GM18951 (cell line): Measurements from ENCODE around the gene PRRX2.

ENCODE experiments used
- POLR2A ChIP-seq: IDR thresholded peaks from 4 replicates; pipeline ENCODE4 v1.6.1; 2011; ENCODE audit warnings: mild to moderate bottlenecking; ENCODE audit not compliant: insufficient read length, insufficient read depth; ENCODE audit errors: extremely low read depth
- in situ Hi-C: fragments of 300-500 bp; cut with MboI; formaldehyde crosslinking; loops from one replicate; pipeline ENCODE4 v1.12.0; 2022; ENCODE audit warnings: low sequenced_read_pairs, mixed read lengths, inconsistent platforms; ENCODE audit not compliant: unreplicated experiment

PRRX2 gene

DNA sequence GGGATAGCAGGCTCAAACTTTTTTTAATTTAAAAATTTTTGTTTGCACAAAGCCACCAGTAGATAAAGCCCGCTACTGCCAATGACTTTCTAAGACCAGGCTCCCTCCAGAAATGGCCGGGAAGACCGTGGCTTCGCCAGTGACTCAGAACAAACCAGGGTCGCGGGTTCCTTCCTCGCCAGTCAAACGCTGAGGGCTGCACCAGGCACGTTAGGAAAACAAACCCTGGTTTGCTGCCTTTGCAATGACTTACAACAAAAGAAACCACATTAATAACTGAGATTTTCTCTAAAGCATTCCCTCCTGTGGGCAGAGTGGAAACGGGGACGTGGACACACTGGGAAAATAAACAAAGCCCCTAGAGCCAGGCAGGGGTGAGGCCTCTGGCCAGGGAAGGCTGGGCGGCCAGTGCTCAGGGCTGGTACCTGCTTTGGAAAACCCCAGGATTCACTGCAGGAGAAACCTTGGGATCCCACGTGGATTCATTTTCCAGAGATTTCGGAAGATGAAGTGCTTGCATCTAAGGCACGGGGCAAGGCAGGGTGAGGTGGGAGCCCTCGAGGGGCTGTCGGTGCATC, 3.8 kb downstream of the PRRX2 start:
- TF ChIP-seq POLR2A: no peak
- in situ Hi-C loops: no loop called here

GRCh38 chr9:129669946-129670345, 4.5 kb downstream of the PRRX2 start:
- no peak for TF ChIP-seq POLR2A

DNA sequence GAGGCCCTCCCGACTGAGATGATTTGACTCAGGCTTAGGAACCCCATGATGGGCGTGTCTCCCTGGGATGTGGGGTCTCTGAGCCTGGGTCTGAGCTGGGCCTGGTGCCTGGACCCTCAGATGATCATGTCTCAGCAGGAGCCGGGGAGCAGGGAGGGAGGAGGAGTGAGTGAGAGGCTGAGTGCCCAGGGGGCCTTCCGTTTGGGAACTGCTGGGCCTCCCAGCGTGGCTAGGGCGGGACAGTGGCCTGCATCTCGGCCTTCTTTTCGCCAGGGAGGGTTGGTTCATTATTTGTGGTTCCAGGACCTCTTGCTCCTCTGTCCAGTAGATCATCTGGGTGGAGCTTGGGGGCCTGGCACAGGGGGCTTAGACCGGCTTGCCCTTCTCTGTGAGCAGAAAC, 5.6 kb downstream of the PRRX2 start:
- in situ Hi-C loops: no loop called here
- no peak for TF ChIP-seq POLR2A

More at GRCh38 chr9:129669946-129670345, 4.5 kb downstream of the PRRX2 start:
- in situ Hi-C loops: no loop called here

DNA sequence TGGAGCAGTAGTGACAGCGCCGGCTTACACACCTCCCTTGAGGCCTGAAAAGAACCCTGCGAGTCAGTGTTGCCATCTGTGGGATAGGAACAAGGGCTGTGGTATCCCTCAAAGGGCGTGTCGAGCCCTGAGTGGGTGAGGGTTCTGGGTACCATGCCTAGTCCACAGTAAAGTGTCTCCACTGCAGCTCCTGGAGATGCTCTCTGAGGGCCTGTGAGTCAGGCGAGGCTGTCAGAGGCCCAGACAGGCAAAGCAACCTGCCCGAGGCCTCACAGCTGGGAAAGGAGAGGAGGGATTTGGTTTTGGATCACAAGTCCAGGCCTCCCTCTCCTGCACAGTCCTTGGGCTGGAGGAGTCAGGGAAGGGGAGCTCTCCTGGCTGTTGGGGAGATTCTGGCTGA, 6.1 kb downstream of the PRRX2 start:
- no peak for TF ChIP-seq POLR2A
- in situ Hi-C loops: no loop called here

DNA sequence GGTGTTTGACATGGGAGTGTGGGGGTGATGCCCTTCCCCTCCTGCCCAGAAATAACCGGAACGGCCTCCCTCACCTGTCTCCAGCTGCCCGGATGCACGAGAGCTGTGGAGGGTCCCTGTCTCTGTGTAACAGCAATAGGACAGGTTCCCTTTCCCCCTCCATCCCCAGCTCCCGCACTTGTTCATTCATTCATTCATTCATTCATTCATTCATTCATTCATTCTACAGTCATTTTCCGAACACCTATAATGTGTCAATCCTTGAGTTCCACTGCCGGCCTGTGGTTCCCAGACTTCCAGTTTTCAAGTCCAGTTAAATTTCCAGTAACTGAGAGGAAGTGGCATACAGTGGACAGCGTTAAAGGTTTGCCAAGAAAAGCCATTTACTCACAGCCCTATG, 7.3 kb downstream of the PRRX2 start:
- TF ChIP-seq POLR2A: no peak
- in situ Hi-C loops: no loop called here

GRCh38 chr9:129673602-129674001, 8.2 kb downstream of the PRRX2 start:
- in situ Hi-C loops: no loop called here
- TF ChIP-seq POLR2A: no peak

GRCh38 chr9:129674229-129674628, 8.8 kb downstream of the PRRX2 start:
- in situ Hi-C loops: no loop called here
- TF ChIP-seq POLR2A: no peak

DNA sequence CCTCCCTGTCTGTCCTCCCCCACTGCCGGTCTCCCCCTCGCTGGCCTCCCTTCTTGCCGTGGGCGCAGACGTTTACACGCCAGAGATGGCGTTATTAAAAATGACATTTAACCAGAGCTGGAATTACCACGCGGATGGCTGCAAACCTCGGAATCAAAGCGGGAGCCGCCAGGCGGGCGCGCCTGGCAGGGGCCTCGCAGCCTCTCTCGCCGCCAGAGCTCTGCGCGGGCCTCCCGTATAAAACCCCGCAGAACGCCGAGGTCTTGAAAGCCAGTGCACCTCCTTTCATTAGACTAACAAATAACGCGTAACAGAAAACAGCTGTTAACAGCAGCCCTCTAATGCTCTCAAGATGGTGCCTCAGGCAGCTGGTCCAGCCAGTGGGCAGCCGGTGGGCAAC, 10.2 kb downstream of the PRRX2 start:
- no peak for TF ChIP-seq POLR2A
- in situ Hi-C loops: no loop called here

DNA sequence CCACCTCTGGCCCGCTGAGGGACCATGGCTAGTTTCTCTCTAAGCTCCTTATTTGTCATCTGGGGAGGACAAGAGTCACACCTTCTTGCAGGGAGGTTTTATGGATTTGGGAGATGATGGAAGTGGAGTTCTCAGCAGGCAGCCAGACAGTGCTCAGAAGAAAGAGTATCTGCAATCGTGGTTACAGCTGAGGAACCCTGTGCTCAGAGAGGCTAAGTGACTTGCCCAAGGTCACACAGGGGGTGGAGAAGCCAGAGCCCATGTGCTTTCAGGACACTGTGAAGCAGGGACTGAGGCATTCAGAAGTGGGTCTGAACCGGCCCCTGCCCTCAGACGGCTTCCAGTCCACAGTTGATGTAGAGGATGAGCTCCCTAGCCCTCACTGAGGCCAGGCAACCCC, 10.8 kb downstream of the PRRX2 start:
- in situ Hi-C loops: no loop called here
- TF ChIP-seq POLR2A: no peak

DNA sequence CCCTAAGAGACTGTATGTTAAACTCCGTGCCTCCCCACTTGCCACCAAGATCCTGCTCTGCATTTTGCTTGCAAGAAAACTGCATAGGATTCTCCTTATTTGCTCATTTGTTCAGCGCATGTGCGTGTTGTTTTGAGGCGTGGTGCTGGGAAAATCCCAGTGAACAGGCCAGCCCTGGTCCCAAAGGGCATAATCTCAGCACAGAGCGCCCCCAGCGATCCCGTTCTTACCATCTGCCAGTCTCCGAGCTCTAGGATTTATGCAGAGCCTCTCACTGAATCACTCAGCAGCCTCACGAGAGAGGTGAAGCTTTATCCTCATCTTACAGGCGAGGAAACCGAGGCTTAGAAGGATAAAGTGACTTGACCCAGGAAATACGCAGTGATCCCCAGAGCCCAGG, 11.5 kb downstream of the PRRX2 start:
- TF ChIP-seq POLR2A: no peak
- in situ Hi-C loops: no loop called here

DNA sequence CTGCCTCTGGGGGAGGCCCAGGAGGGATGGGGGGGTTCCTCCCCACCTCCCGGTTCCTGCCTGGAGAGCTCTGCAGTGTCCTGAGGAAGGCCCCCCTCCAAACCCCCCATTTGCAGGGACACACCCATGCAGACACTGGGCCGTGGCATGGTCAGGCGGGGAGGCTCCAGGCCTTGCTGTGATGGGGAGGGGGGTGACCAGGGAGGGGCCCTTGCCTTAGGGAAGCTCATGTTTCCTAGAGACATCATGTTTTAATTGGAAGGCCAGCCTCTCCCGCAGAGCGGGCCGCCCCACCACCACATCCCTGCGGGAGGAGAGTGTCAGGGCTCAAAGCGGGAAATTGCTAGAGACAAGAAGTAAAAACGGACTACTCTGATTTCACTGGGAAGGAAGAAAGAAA, 12.0 kb downstream of the PRRX2 start:
- in situ Hi-C loops: no loop called here
- TF ChIP-seq POLR2A: no peak

DNA sequence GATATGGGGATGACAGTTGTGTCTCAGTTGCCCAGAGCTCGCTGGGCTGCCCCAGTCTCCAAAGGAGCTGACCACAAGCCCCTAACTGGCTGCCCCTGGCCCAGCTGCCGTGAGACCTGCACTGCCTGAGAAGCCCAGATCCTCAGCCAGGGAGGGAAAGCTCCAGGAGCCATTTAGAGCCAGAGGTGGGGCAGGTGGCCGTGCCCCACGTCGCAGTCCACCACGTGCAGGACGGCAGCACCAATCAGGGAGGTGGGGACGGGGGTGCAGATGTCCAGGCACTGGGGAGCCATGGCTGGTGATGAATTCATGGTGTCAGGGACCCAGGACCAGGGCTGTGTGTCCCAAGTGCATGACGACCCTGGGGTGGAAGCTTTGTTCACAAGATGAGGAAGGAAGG, 13.4 kb downstream of the PRRX2 start:
- in situ Hi-C loops: no loop called here
- TF ChIP-seq POLR2A: no peak

GRCh38 chr9:129679537-129679936, 14.1 kb downstream of the PRRX2 start:
- TF ChIP-seq POLR2A: no peak
- in situ Hi-C loops: no loop called here

DNA sequence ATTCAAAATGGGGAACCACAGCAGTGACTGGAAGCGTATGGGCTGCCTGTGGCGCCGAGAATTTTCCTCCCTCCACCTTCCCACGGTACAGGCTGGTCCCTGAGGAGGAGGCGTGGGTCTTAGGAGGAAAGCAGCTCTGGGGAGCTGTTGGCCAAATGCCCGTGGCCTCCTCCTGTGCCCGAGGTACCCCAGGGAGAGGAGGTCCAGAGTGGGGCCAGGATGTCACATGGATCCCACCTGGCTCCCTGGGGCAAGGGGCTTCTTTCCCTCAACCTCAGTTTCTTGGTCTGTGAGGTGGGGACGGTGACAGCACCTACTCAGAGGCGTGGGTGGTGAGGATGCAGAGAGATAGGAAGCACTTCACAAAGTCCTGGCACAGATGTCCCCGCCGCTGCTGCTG, 16.5 kb downstream of the PRRX2 start:
- TF ChIP-seq POLR2A: no peak
- in situ Hi-C loops: no loop called here

DNA sequence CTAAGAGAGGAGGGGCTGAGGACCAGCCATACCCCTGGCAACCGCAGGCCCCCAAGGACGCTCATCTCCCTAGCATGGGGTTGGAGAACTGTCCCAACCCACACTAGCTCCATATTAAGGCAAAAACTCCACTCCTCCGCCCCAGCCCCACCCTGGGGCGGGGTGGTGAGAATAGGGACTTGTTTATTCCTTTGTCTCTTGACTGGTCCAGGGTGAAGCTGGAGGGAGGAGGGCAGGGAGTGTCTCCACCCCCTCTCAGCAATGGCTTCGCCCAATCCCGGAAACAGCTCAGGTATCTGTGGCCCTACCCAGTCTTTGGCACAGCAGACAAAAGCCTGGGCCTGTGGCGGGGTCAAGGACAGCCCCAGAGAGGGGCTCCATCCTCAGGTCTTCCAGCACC, 16.9 kb downstream of the PRRX2 start:
- in situ Hi-C loops: no loop called here
- no peak for TF ChIP-seq POLR2A
